Astrocyte (in vitro differentiated cells and primary cell): ENCODE results near the gene PKNOX2. TPM values are rescaled to one million over a fixed set of nuclear protein-coding genes. Genes with fewer than 3 reads are reported as not detected.

Source experiments
- DNase-seq: peaks from one replicate; pipeline ENCODE4 v3.0.0-alpha.2; 2010; ENCODE audit warnings: low read depth
- FAIRE-seq: peaks from 2 replicates; lab custom pipeline; 2011; peaks lifted over from hg19 to GRCh38; lab: Jason Lieb, UNC
- H2AFZ ChIP-seq: 2 replicates; pipeline ENCODE4 v1.6.0; 2012; ENCODE audit warnings: low read depth, low read length, inconsistent platforms
- H3K27ac ChIP-seq: 2 replicates; pipeline ENCODE4 v1.5.1; 2011; ENCODE audit warnings: low read depth, low read length, inconsistent platforms
- H3K27me3 ChIP-seq: 2 replicates; pipeline ENCODE4 v1.6.0; 2011; ENCODE audit warnings: low read length, inconsistent platforms; ENCODE audit not compliant: insufficient read depth
- H3K36me3 ChIP-seq: 2 replicates; pipeline ENCODE4 v1.5.1; 2011; ENCODE audit warnings: low read length, inconsistent platforms; ENCODE audit not compliant: insufficient read depth
- H3K4me1 ChIP-seq: 2 replicates; pipeline ENCODE4 v1.5.1; 2011; ENCODE audit warnings: low read length, inconsistent platforms; ENCODE audit not compliant: insufficient read depth
- H3K4me2 ChIP-seq: 2 replicates; pipeline ENCODE4 v1.6.0; 2012; ENCODE audit warnings: low read length, inconsistent platforms
- H3K4me3 ChIP-seq: 2 replicates; pipeline ENCODE4 v1.5.1; 2011; ENCODE audit warnings: low read depth, mild to moderate bottlenecking, low read length, inconsistent platforms; ENCODE audit not compliant: insufficient read depth
- H3K79me2 ChIP-seq: 2 replicates; pipeline ENCODE4 v1.6.0; 2012; ENCODE audit warnings: mild to moderate bottlenecking, low read length, inconsistent platforms; ENCODE audit not compliant: insufficient read depth
- H3K9ac ChIP-seq: 2 replicates; pipeline ENCODE4 v1.6.0; 2012; ENCODE audit warnings: mild to moderate bottlenecking, low read length, inconsistent platforms
- H3K9me3 ChIP-seq: 2 replicates; pipeline ENCODE4 v1.5.1; 2012; ENCODE audit warnings: low read depth, mild to moderate bottlenecking, low read length, inconsistent platforms; ENCODE audit not compliant: insufficient read depth
- H4K20me1 ChIP-seq: 2 replicates; pipeline ENCODE4 v1.6.0; 2012; ENCODE audit warnings: low read length, inconsistent platforms; ENCODE audit not compliant: insufficient read depth
- H3K27ac Mint-ChIP-seq: one replicate; pipeline ENCODE4 v1.8.0; 2021; ENCODE audit warnings: mild to moderate bottlenecking, mixed read lengths; ENCODE audit not compliant: unreplicated experiment
- H3K27me3 Mint-ChIP-seq: one replicate; pipeline ENCODE4 v1.8.0; 2021; ENCODE audit warnings: low read depth, mixed read lengths; ENCODE audit not compliant: unreplicated experiment
- H3K36me3 Mint-ChIP-seq: one replicate; pipeline ENCODE4 v1.8.0; 2021; ENCODE audit warnings: low read depth, mixed read lengths; ENCODE audit not compliant: unreplicated experiment
- H3K4me1 Mint-ChIP-seq: one replicate; pipeline ENCODE4 v1.8.0; 2021; ENCODE audit warnings: low read depth, mixed read lengths; ENCODE audit not compliant: unreplicated experiment
- H3K4me3 Mint-ChIP-seq: one replicate; pipeline ENCODE4 v1.8.0; 2021; ENCODE audit warnings: mild to moderate bottlenecking, moderate library complexity, mixed read lengths; ENCODE audit not compliant: unreplicated experiment
- H3K9me3 Mint-ChIP-seq: one replicate; pipeline ENCODE4 v1.8.0; 2021; ENCODE audit warnings: mild to moderate bottlenecking, mixed read lengths; ENCODE audit not compliant: unreplicated experiment
- CTCF ChIP-seq: IDR thresholded peaks from 2 replicates; pipeline ENCODE4 v1.5.1; 2011; ENCODE audit warnings: low read depth, mild to moderate bottlenecking, inconsistent platforms, low read length, moderate library complexity; ENCODE audit not compliant: insufficient read depth
- EZH2 ChIP-seq: IDR thresholded peaks from 2 replicates; pipeline ENCODE4 v1.6.1; 2012; ENCODE audit warnings: mild to moderate bottlenecking, low read length, inconsistent platforms; ENCODE audit not compliant: insufficient read depth
- total RNA-seq: library from RNA; stranded (reverse); gene quantifications from 2 replicates; pipeline ENCODE4 v1.2.1, GENCODE V29; 2021

The PKNOX2 gene
- total RNA-seq, 1 donor from 2014 or later: 53.4 TPM

- Histone ChIP-seq H3K4me1 (peaks cover 10% of the 10 kb centered on the region), H3K4me3 (no peak overlapping the region), H3K36me3 (no peaks in the 10 kb centered on the region), H3K9me3 (peaks cover 5% of the 10 kb centered on the region), H3K4me2 (no peak overlapping the region), H4K20me1 (no peaks in the 10 kb centered on the region), H3K27me3 (no peaks in the 10 kb centered on the region), H3K79me2 (no peaks in the 10 kb centered on the region), H3K9ac (no peak overlapping the region), H2AFZ (no peak overlapping the region), H3K27ac (no peak overlapping the region)
- DNase-seq (no peak), FAIRE-seq (no peak)
- Mint-ChIP-seq H3K27ac (no peak overlapping the region), H3K36me3 (peaks cover 47% of the 10 kb centered on the region), H3K27me3 (no peaks in the 10 kb centered on the region), H3K9me3 (peaks cover 5% of the 10 kb centered on the region), H3K4me1 (peaks cover 23% of the 10 kb centered on the region), H3K4me3 (no peak overlapping the region)
- TF ChIP-seq CTCF: no peak
- no peak for TF ChIP-seq EZH2
Observed at GRCh38 chr11:125314276-125315078, 149.9 kb downstream of the PKNOX2 start.

GRCh38 chr11:125315079-125315740 is 150.7 kb downstream of the PKNOX2 start:
- no peaks in the 10 kb centered on the region for H3K27me3 Mint-ChIP-seq
- Histone ChIP-seq H3K79me2 (no peaks in the 10 kb centered on the region), H3K9ac (no peak overlapping the region), H3K4me2 (no peak overlapping the region), H3K27me3 (no peaks in the 10 kb centered on the region), H3K9me3 (peaks cover 5% of the 10 kb centered on the region), H3K27ac (no peak overlapping the region), H3K4me1 (peaks cover 10% of the 10 kb centered on the region), H2AFZ (no peak overlapping the region), H3K36me3 (no peaks in the 10 kb centered on the region), H3K4me3 (no peak overlapping the region), H4K20me1 (no peaks in the 10 kb centered on the region)
- no peak overlapping the region for H3K4me3 Mint-ChIP-seq
- peaks cover 54% of the 10 kb centered on the region for H3K36me3 Mint-ChIP-seq
- H3K4me1 Mint-ChIP-seq: peaks cover 23% of the 10 kb centered on the region
- no peak overlapping the region for H3K27ac Mint-ChIP-seq
- H3K9me3 Mint-ChIP-seq: peaks cover 7% of the 10 kb centered on the region
- TF ChIP-seq EZH2 (no peak), CTCF (no peak)
- DNase-seq: peak; percentile 22
- no peak for FAIRE-seq

GRCh38 chr11:125317416-125317815 is 152.9 kb downstream of the PKNOX2 start:
- TF ChIP-seq EZH2 (no peak), CTCF (no peak)
- H3K4me2 ChIP-seq: no peak overlapping the region
- no peak overlapping the region for H2AFZ ChIP-seq
- H3K4me3 ChIP-seq: no peak overlapping the region
- Mint-ChIP-seq H3K27ac (no peak overlapping the region), H3K4me1 (peaks cover 24% of the 10 kb centered on the region), H3K36me3 (peaks cover 47% of the 10 kb centered on the region), H3K4me3 (no peak overlapping the region), H3K27me3 (no peaks in the 10 kb centered on the region), H3K9me3 (peaks cover 8% of the 10 kb centered on the region)
- FAIRE-seq: no peak
- no peak overlapping the region for H3K9ac ChIP-seq
- H3K4me1 ChIP-seq: peaks cover 10% of the 10 kb centered on the region
- H3K27ac ChIP-seq: no peak overlapping the region
- no peak for DNase-seq
- no peaks in the 10 kb centered on the region for H3K27me3 ChIP-seq
- H4K20me1 ChIP-seq: no peaks in the 10 kb centered on the region
- peaks cover 5% of the 10 kb centered on the region for H3K9me3 ChIP-seq
- no peaks in the 10 kb centered on the region for H3K79me2 ChIP-seq
- no peaks in the 10 kb centered on the region for H3K36me3 ChIP-seq
